H9 (cell line): ENCODE measurements around the gene HIVEP1. TPM values are rescaled to one million over a fixed set of nuclear protein-coding genes. Genes with fewer than 3 reads are reported as not detected.

Experiments
- DNase-seq: peaks from one replicate; pipeline ENCODE4 v3.0.0-alpha.2; 2017
- H2AFZ ChIP-seq: one replicate; pipeline ENCODE4 v1.6.1; 2013; ENCODE audit warnings: mild to moderate bottlenecking, low read length, control low read depth, moderate library complexity
- H2AK5ac ChIP-seq: 2 replicates; pipeline ENCODE4 v1.6.1; 2013; ENCODE audit warnings: low read length, control low read depth, mixed read lengths; ENCODE audit not compliant: insufficient read length
- H2BK120ac ChIP-seq: one replicate; pipeline ENCODE4 v1.6.1; 2013; ENCODE audit warnings: low read depth, mild to moderate bottlenecking, low read length, control low read depth, inconsistent platforms; ENCODE audit not compliant: poor library complexity, severe bottlenecking
- H2BK12ac ChIP-seq: 2 replicates; pipeline ENCODE4 v1.6.1; 2013; ENCODE audit warnings: low read length, control low read depth, mixed read lengths, low read depth; ENCODE audit not compliant: insufficient read length
- H2BK15ac ChIP-seq: 2 replicates; pipeline ENCODE4 v1.6.1; 2013; ENCODE audit warnings: low read depth, low read length, control low read depth
- H2BK20ac ChIP-seq: one replicate; pipeline ENCODE4 v1.6.1; 2013; ENCODE audit warnings: low read depth, mild to moderate bottlenecking, low read length, control low read depth, inconsistent platforms; ENCODE audit not compliant: poor library complexity, severe bottlenecking
- H2BK5ac ChIP-seq: 2 replicates; pipeline ENCODE4 v1.6.1; 2013; ENCODE audit warnings: low read length, control low read depth, mixed read lengths; ENCODE audit not compliant: insufficient read length
- H3K14ac ChIP-seq: 2 replicates; pipeline ENCODE4 v1.6.1; 2013; ENCODE audit warnings: low read length, control low read depth; ENCODE audit not compliant: insufficient read depth
- H3K18ac ChIP-seq: 2 replicates; pipeline ENCODE4 v1.6.1; 2013; ENCODE audit warnings: low read depth, mild to moderate bottlenecking, mixed read lengths, low read length, control low read depth; ENCODE audit not compliant: insufficient read length
- H3K23ac ChIP-seq: 2 replicates; pipeline ENCODE4 v1.6.1; 2013; ENCODE audit warnings: low read length, control low read depth, mixed read lengths, low read depth; ENCODE audit not compliant: insufficient read length
- H3K23me2 ChIP-seq: 2 replicates; pipeline ENCODE4 v1.6.1; 2013; ENCODE audit warnings: low read depth, mild to moderate bottlenecking, mixed read lengths, low read length, control low read depth; ENCODE audit not compliant: insufficient read length, poor library complexity, severe bottlenecking
- H3K27ac ChIP-seq: 2 replicates; pipeline ENCODE4 v1.5.1; 2013; ENCODE audit warnings: low read length, control low read depth, mixed read lengths, low read depth; ENCODE audit not compliant: insufficient read length
- H3K27me3 ChIP-seq: 2 replicates; pipeline ENCODE4 v1.6.1; 2013; ENCODE audit warnings: low read length, control low read depth, inconsistent platforms; ENCODE audit not compliant: insufficient read depth
- H3K4ac ChIP-seq: 2 replicates; pipeline ENCODE4 v1.6.1; 2013; ENCODE audit warnings: low read depth, mild to moderate bottlenecking, control low read depth, inconsistent platforms, low read length, moderate library complexity
- H3K4me1 ChIP-seq: 2 replicates; pipeline ENCODE4 v1.6.1; 2013; ENCODE audit warnings: low read length, control low read depth, inconsistent platforms; ENCODE audit not compliant: insufficient read depth
- H3K4me2 ChIP-seq: 2 replicates; pipeline ENCODE4 v1.6.1; 2013; ENCODE audit warnings: low read length, control low read depth, mixed read lengths; ENCODE audit not compliant: insufficient read length, insufficient read depth
- H3K56ac ChIP-seq: 2 replicates; pipeline ENCODE4 v1.6.1; 2013; ENCODE audit warnings: low read depth, mild to moderate bottlenecking, mixed read lengths, low read length, control low read depth; ENCODE audit not compliant: insufficient read length
- H3K79me1 ChIP-seq: 2 replicates; pipeline ENCODE4 v1.6.1; 2013; ENCODE audit warnings: low read depth, mild to moderate bottlenecking, moderate library complexity, low read length, control low read depth, inconsistent platforms; ENCODE audit not compliant: insufficient read depth, poor library complexity, severe bottlenecking
- H3K79me2 ChIP-seq: 2 replicates; pipeline ENCODE4 v1.6.1; 2013; ENCODE audit warnings: low read length, control low read depth, inconsistent platforms; ENCODE audit not compliant: insufficient read depth
- H3K9ac ChIP-seq: 2 replicates; pipeline ENCODE4 v1.6.1; 2013; ENCODE audit warnings: low read length, control low read depth, mixed read lengths; ENCODE audit not compliant: insufficient read length; ENCODE audit errors: extremely low read depth
- H3K9me3 ChIP-seq: one replicate; pipeline ENCODE4 v1.6.1; 2013; ENCODE audit warnings: low read depth, low read length, inconsistent platforms; ENCODE audit not compliant: control insufficient read depth
- H3T11ph ChIP-seq: one replicate; pipeline ENCODE4 v1.6.1; 2013; ENCODE audit warnings: mild to moderate bottlenecking, low read length, control low read depth, inconsistent platforms
- H4K20me1 ChIP-seq: one replicate; pipeline ENCODE4 v1.6.1; 2013; ENCODE audit not compliant: control insufficient read depth, insufficient read length, insufficient read depth
- H4K5ac ChIP-seq: 2 replicates; pipeline ENCODE4 v1.6.1; 2013; ENCODE audit warnings: low read depth, mild to moderate bottlenecking, mixed read lengths, low read length, control low read depth; ENCODE audit not compliant: insufficient read length
- H4K8ac ChIP-seq: replicated peaks from 2 replicates; pipeline ENCODE4 v1.6.1; 2013; ENCODE audit warnings: low read length, control low read depth, mixed read lengths, low read depth; ENCODE audit not compliant: insufficient read length
- H4K91ac ChIP-seq: 2 replicates; pipeline ENCODE4 v1.6.1; 2013; ENCODE audit warnings: low read depth, mild to moderate bottlenecking, moderate library complexity, mixed read lengths, low read length, control low read depth; ENCODE audit not compliant: insufficient read length
- H3K27ac Mint-ChIP-seq, 3 experiments: 2 replicates in 2 of 3; 3 replicates in 1 of 3; pipeline ENCODE4 v1.8.0; 2020 to 2021; ENCODE audit warnings: mixed read lengths in 3 of 3, mild to moderate bottlenecking in 1 of 3, moderate library complexity in 1 of 3
- H3K27me3 Mint-ChIP-seq: 2 replicates; pipeline ENCODE4 v1.8.0; 2021; ENCODE audit warnings: low read depth, mild to moderate bottlenecking, moderate library complexity, mixed read lengths
- H3K36me3 Mint-ChIP-seq, 3 experiments: 2 replicates in 2 of 3; 3 replicates in 1 of 3; pipeline ENCODE4 v1.8.0; 2020 to 2021; ENCODE audit warnings: low read depth in 3 of 3, mixed read lengths in 3 of 3; ENCODE audit not compliant: insufficient read depth in 1 of 3
- H3K4me1 Mint-ChIP-seq, 2 experiments: 2 replicates each; pipeline ENCODE4 v1.8.0; 2020; ENCODE audit warnings: mixed read lengths in 2 of 2
- H3K4me3 Mint-ChIP-seq, 2 experiments: 2 replicates in 1 of 2; 3 replicates in 1 of 2; pipeline ENCODE4 v1.8.0; 2020 to 2021; ENCODE audit warnings: mild to moderate bottlenecking in 2 of 2, mixed read lengths in 2 of 2, moderate library complexity in 1 of 2
- H3K9me3 Mint-ChIP-seq, 2 experiments: 2 replicates in 1 of 2; 3 replicates in 1 of 2; pipeline ENCODE4 v1.8.0; 2020; ENCODE audit warnings: mild to moderate bottlenecking in 2 of 2, mixed read lengths in 2 of 2, moderate library complexity in 1 of 2
- WGBS: extraction: QIAGEN DNeasy Blood & Tissue Kit; methylation state at CpG from one replicate; pipeline ENCODE4 v1.1.7; 2013; ENCODE audit warnings: missing lambda C conversion rate, low lambda C conversion rate, mixed read lengths; ENCODE audit not compliant: insufficient read length; ENCODE audit errors: extremely low coverage; 5-methylcytosine and 5-hydroxymethylcytosine counted together
- total RNA-seq: library from RNA; stranded (reverse); gene quantifications from 2 replicates; pipeline ENCODE4 v1.2.1, GENCODE V29; 2021
- TF ChIP-seq, protein P1 (sequence below): fragments of 200-600 bp; sonication (generic); conservative IDR thresholded peaks from 3 replicates; pipeline ENCODE4 v1.8.0; 2021; ENCODE audit warnings: antibody characterized with exemption, mild to moderate bottlenecking

HIVEP1 gene
- total RNA-seq, 1 experiment from 2014 or later, result 44.2 TPM

DNA sequence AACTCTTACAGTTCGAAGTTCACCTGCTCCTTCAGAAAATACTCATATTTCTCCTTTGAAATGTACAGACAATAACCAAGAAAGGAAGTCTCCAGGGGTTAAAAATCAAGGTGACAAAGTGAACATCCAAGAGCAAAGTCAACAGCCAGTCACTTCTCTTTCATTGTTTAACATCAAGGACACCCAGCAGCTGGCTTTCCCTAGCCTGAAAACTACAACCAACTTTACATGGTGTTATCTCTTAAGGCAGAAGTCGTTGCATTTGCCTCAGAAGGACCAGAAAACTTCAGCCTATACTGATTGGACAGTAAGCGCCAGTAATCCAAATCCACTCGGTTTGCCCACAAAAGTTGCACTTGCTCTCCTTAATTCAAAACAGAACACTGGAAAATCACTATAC lies 113.3 kb downstream of the HIVEP1 start:
- Mint-ChIP-seq H3K27me3 (no peaks in the 10 kb centered on the region), H3K4me3 (no peak overlapping the region), H3K36me3 (peaks cover 32 to 53% (median 51%) of the 10 kb centered on the region in 3 experiments), H3K9me3 (no peaks in the 10 kb centered on the region), H3K27ac (no peak overlapping the region), H3K4me1 (no peaks in the 10 kb centered on the region)
- DNase-seq, result no peak
- Histone ChIP-seq H3K9ac (no peak overlapping the region), H2BK120ac (no peak overlapping the region), H2AFZ (no peak overlapping the region), H3T11ph (no peak overlapping the region), H4K8ac (no peak overlapping the region), H3K4me2 (no peak overlapping the region), H3K9me3 (no peaks in the 10 kb centered on the region), H3K79me1 (no peaks in the 10 kb centered on the region), H3K23ac (no peak overlapping the region), H3K27me3 (no peaks in the 10 kb centered on the region), H4K5ac (no peak overlapping the region), H4K91ac (no peak overlapping the region), H3K4me1 (no peaks in the 10 kb centered on the region), H3K56ac (no peak overlapping the region), H3K79me2 (no peaks in the 10 kb centered on the region), H2BK20ac (no peak overlapping the region), H2BK5ac (no peak overlapping the region), H2AK5ac (no peak overlapping the region), H3K4ac (no peak overlapping the region), H3K18ac (no peak overlapping the region), H2BK12ac (no peak overlapping the region), H2BK15ac (no peak overlapping the region), H3K23me2 (no peaks in the 10 kb centered on the region), H4K20me1 (no peaks in the 10 kb centered on the region), H3K27ac (no peak overlapping the region), H3K14ac (no peak overlapping the region)
- WGBS, result no CpG with 5 or more reads among the region's 4 CpGs
- TF ChIP-seq, protein P1, sequence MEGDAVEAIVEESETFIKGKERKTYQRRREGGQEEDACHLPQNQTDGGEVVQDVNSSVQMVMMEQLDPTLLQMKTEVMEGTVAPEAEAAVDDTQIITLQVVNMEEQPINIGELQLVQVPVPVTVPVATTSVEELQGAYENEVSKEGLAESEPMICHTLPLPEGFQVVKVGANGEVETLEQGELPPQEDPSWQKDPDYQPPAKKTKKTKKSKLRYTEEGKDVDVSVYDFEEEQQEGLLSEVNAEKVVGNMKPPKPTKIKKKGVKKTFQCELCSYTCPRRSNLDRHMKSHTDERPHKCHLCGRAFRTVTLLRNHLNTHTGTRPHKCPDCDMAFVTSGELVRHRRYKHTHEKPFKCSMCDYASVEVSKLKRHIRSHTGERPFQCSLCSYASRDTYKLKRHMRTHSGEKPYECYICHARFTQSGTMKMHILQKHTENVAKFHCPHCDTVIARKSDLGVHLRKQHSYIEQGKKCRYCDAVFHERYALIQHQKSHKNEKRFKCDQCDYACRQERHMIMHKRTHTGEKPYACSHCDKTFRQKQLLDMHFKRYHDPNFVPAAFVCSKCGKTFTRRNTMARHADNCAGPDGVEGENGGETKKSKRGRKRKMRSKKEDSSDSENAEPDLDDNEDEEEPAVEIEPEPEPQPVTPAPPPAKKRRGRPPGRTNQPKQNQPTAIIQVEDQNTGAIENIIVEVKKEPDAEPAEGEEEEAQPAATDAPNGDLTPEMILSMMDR, result no peak
